Measurements from ENCODE around the gene SARS2.

SARS2 gene

DNA sequence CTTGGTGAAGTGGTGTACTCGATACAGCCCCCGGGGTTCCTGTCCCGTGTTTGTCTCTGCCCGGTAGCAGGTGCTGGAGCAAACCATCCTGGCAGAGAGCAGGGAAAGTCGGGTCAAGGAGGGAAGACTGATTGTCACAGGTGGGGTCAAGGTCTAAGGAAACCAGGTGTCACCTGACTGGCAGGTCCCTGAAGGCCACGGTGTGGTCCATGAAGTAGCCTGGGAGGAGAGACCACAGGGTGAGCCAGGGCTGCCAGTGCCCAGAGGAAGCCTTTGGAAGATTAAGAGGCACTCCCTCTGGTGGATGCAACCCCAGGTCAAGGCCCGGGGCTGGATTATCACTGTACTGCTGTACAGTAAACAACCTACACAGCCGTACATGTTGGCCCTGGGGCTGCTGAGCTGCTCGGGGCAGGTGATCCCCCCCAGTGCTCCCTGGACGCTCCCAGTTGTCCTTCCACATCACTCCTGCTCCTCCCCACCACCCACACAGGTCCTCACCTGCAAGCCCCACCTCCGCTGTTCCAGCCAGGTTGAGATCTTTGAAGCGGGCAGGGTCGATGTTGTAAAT, 12.6 kb downstream of the SARS2 start:
- DNase-seq (ENCODE audit: low read depth in 2 of 2) = no peak

DNA sequence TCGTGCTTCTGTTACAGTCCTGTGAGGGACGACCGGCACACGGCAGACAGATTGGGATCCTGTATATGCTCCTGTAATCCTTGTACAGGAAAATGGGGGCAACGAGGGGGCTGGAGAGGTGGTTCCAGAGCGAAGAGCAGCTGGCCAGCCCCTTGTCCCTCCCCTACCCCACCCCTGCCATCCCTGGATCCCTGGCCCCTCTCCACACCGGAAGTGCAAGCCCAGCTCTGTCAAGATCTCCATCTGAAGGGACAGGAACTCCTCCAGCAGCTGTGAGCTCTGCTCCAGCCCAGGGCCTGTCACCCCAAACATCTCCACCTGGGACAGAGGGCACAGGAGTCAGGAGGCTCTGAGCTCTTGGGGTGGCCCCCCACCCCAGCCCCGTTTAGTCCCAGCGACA, 13.0 kb downstream of the SARS2 start:
- DNase-seq (ENCODE audit: low read depth in 2 of 2) = no peak

DNA sequence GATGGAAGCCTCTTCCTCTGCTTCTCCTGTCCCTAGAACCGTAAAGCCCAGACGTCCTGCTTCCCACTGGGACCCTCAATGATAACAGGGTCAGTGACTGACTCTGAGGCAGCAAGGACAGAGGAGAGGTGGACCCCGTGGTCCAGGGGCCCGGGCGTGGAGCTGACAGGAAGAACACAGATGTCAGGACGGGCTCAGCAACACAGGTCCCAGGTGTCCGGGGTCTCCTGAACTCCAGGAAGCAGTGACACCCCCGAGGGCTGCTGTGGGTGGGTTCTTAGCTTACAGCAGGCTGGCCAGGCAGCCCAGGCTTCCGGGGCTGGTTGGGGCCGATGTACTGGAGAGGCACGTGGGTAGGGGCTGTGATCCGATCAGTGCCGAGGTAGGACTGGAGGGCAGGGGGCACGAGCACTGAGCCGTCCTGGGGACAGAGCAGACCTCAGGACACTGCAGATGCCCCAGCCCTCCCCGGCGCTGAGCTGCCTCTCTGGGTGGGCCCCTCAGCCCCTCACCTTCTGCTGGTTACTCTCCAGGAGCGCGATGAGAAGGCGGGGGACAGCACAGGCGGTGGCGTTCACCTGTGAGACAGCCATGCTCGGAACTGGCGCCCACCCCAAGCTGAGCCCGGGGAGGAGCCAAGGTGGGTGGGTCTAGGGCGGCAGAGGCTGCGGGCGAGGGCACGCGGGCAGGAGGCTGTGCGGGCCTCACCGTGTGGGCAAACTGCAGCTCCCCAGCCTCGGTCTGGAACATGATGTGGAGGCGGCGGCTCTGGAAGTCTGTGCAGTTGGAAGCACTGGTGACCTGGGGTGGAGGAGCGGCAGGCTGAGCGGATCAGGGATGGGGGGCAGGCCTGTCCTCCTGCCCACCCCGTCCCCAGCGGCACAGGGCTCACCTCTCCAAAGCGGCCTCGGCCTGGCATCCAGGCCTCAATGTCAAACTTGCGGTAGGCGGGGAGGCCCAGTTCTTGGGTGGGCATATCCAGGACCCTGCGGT, 14.9 kb downstream of the SARS2 start:
- no peak for DNase-seq (ENCODE audit: low read depth in 2 of 2)

DNA sequence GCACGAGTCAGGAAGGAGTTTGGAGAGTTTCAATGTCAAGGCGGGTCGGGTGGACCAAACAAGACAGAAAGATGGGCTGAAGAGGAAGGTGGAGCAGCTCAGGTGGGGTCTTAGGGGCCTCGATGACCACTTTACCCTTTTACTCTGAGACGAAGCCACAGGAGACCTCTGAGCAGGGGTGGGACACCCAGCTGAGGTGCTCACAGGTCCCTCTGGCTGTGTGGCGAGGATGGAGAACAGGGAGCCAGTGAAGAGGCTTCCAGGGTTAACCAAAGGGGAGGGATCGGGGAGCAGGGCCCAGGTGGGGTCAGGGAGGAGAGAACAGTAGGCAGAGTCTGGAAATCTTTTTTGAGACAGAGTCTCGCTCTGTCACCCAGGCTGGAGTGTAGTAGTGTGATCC, 16.6 kb downstream of the SARS2 start:
- no peak for DNase-seq (ENCODE audit: low read depth in 2 of 2)

GRCh38 chr19:38912600-38913514, 17.7 kb downstream of the SARS2 start:
- no peak for DNase-seq (ENCODE audit: low read depth in 2 of 2)

DNA sequence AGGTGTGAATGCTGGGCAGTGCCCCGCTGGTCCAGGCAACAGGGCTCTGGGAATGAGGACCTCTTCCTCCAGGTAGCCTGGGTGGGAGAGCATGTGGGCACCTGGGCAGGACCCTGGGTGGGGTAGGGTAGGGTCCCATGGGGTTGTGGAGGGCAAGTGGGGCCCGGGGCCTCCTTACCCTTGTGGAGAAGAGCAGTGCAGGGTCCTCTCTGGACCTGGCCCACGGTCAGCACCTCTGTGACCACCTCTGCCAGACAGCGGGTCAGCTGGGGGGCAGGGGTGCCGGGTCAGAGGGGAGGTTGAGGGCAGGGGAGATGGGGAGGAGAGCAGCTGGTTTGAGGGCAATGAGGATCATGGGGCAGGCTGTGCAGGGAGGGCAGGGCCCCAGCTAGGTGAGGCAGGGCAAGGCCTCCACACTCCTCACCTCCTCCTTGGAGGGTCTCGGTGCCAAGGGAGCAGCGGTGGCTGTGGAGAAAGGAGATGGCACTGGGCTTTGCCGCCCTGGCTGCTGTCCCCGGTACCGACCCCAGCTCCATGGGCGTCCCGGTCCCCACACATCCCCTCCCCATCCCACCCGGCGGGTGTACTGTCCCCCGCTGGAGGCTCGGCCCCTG, 19.1 kb downstream of the SARS2 start:
- DNase-seq (ENCODE audit: low read depth in 2 of 2) = no peak

DNA sequence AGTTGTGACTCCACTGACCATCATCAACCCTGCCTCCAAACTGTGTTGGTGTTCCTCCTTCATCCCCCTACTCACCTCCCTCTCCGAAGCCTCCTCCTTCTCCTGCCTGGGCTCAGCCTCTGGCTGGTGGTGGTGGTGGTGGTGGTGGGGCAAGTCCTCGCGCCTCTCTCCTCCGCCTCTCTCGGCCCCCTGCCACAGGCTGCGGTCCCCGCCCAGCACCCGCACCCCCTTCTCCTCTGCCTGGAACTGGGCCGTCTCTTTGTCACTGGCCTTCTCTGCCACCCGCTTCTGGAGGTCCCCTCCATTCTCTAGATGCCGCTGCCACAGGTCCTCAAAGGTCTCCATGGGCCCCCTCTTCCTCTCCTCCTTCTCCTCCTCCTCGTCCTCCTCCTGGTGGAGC, 20.1 kb downstream of the SARS2 start:
- no peak for DNase-seq (ENCODE audit: low read depth in 2 of 2)

DNA sequence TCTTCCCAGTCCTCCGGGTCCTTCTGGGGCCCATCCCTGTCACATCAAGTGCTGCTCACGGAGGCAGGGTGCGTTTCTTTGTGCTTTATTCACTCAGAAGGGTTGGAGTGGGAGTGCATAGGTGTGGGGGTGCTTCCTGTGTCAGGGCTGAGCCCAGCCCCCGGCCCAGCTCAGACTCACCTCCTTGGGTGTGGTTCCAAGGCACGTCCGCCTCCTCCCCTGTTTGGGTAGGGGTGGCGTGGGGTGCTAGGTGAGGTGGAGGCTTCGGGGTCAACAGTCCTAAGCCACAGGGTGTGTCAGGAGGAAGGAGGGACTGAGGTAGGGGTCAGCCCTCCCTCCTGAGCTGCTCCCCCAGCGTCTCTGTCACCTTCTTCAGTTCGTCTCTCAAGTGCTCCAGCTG, 21.7 kb downstream of the SARS2 start:
- no peak for DNase-seq (ENCODE audit: low read depth in 2 of 2)

DNA sequence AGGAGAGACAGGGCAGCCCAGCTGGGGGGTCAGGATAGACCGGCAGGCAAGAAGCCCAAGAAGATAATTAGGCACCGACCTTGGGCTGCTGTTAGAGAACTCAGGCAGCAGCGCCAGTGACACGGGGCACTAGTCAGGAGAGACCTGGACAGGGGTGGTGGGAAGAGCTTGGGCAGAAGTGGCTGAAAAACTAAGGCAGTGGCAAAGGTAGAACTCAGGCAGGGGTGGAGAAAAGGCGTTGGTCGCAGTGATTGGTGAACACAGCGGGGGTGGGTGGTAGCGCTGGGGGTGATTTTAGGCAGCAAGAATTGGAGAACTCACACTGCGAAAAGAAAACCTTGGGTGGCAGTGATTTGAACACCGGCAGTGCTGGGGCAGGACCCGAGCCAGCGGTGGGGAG, 22.9 kb downstream of the SARS2 start:
- DNase-seq (ENCODE audit: low read depth in 2 of 2) = no peak

- no peak for DNase-seq (ENCODE audit: low read depth in 2 of 2)
Observed at GRCh38 chr19:38907227-38907626, 23.3 kb downstream of the SARS2 start.

GRCh38 chr19:38905620-38906019, 24.9 kb downstream of the SARS2 start:
- no peak for DNase-seq (ENCODE audit: low read depth in 2 of 2)

- no peak for DNase-seq (ENCODE audit: low read depth in 2 of 2)
Observed at GRCh38 chr19:38904581-38905539, 25.7 kb downstream of the SARS2 start.

DNA sequence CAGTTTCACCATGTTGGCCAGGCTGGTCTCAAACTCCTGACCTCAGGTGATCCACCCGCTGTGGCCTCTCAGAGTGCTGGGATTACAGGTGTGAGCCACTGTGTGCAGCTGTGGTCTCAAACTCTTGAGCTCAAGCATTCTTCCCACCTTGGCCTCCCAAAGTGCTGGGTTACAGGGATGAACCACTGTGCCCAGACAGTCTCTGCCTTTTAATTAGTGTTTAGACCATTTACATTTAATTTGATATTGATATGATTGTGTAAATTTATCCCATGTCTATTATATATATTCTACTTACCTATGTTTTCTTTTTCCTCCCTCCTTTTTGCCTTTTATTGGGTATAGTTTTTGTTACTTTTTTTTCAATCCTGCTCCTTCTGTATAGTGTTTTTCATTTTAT, 28.9 kb downstream of the SARS2 start:
- DNase-seq (ENCODE audit: low read depth in 2 of 2) = no peak

GRCh38 chr19:38900743-38901190, 29.8 kb downstream of the SARS2 start:
- DNase-seq (ENCODE audit: low read depth in 2 of 2) = no peak

GRCh38 chr19:38900202-38900629, 30.3 kb downstream of the SARS2 start:
- no peak for DNase-seq (ENCODE audit: low read depth in 2 of 2)

DNA sequence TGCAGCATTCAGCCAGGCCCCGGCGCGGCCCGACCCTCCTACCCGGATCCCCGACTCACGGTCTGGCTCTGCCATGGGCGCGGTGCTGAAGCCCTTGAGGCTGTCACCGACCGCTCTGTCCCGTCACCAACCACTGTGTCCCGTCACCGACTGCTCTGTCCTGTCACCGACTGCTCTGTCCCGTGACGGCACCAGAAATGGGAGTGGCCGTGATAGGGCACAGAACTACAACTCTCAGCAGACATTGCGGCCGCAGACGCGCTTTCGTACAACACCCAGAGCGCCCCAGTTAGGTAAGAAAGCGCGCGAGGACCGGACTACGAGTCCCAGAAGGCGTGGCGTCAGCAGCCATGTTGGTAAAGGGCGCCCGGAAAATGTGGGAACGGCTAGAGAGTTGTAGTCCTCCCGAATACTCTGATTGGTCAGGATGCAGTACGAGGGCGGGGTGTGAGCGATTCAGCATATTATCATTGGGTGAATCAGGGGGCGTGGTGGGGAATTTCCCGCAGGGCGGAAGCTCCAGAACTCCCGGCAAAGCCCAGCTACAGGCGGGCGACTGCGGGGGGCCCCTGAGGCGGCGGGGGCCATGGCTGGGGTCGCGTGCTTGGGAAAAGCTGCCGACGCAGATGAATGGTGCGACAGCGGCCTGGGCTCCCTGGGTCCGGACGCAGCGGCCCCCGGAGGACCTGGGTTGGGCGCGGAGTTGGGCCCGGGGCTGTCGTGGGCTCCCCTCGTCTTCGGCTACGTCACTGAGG, 30.9 kb downstream of the SARS2 start, which contains the start of the genes NFKBIB and SIRT2:
Gene NFKBIB (plus strand): TSS at position 523 of the 755 bp plus-strand sequence. CDS start 64 bp downstream, at position 587.
Gene SIRT2 (minus strand): TSS at position 172 of the 755 bp plus-strand sequence. CDS start 97 bp downstream, at position 75.
- peak; percentile 99 to 100 for DNase-seq (ENCODE audit: low read depth in 2 of 2)

DNA sequence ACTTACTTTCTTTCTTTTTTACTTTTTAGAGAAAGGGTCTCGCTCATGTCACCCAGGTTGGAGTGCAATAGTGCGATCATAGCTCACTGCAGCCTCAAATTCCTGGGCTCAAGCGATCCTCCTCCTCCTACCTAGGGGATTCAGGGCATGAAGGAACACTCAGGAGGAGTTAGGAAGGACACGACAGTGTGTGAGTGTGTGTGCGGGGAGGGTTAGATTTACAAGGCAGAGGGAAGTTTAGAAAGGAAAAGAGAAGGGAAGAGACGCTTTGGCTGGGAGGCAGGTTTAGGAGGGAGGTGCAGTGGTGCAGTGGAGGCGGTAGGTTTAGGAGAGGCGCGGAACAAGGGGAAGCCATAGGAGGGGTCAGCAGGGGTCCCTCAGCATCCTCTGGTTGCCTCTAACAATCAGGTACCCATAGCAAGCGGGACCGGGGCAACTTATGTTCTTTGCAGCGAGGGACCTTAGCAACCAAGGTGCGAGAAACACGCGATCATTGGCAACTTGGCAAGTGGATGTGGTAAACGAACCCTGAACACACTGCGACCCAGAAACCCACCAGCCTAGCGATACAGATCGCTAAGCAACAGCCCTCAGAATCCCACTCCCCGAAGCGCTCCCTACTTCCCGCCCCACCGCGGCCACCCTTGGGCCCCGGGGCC, 31.6 kb downstream of the SARS2 start:
- no peak for DNase-seq (ENCODE audit: low read depth in 2 of 2)

- no peak for DNase-seq (ENCODE audit: low read depth in 2 of 2)
Observed at GRCh38 chr19:38894968-38895367, 35.6 kb downstream of the SARS2 start.

DNA sequence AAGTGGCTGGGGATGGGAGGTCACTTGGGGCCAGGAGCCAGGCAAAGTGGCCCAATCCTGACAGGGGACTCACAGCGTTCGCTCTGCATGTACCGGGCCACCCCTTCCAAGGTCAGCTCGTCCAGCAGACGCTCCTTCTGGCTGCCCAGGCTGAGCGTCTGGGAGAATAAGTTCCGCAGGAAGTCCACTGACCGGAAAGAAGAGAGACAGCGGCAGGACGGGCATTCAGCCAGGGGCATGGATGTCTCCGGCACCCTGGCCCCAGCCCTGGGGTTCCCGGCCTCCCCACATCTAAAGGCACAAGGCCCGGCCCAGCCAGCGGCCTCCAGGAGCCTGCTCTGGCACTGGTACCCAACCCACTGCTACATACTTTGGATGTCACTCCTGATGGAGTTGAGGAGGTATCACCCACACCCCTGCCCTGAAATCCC, 37.2 kb downstream of the SARS2 start:
- DNase-seq (ENCODE audit: low read depth in 2 of 2) = no peak
